CD4-positive, alpha-beta memory T cell (primary cell): ENCODE results near the gene IFT43. TPM values are rescaled to one million over a fixed set of nuclear protein-coding genes. Genes with fewer than 3 reads are reported as not detected.

ENCODE experiments used
- CTCF ChIA-PET: fragments of 350-600 bp; sonication (Branson Sonifier 250); formaldehyde crosslinking; loops from one replicate; lab custom pipeline; 2021; ENCODE audit warnings: inconsistent platforms; ENCODE audit not compliant: partially characterized antibody; lab: Charles Lee
- POLR2A ChIA-PET: fragments of 350-600 bp; sonication (Branson Sonifier 250); formaldehyde crosslinking; loops from one replicate; lab custom pipeline; 2021; ENCODE audit not compliant: partially characterized antibody; lab: Charles Lee
- DNase-seq, 5 donors: peaks; one replicate each; pipeline versions ENCODE4 v3.0.0 to v3.0.0-alpha.2; 2020 to 2022; ENCODE audit warnings: mixed read lengths in 1 of 5
- H3K27ac ChIP-seq: one replicate; pipeline ENCODE4 v1.7.0; 2013; ENCODE audit warnings: low read depth, low read length
- H3K27me3 ChIP-seq: 2 replicates; pipeline ENCODE4 v1.7.0; 2013; ENCODE audit warnings: mild to moderate bottlenecking, low read length, moderate library complexity; ENCODE audit not compliant: insufficient read depth
- H3K36me3 ChIP-seq: 2 replicates; pipeline ENCODE4 v1.7.0; 2013; ENCODE audit warnings: mild to moderate bottlenecking, low read length, moderate library complexity; ENCODE audit not compliant: insufficient read depth
- H3K4me1 ChIP-seq: 2 replicates; pipeline ENCODE4 v1.7.0; 2013; ENCODE audit warnings: mild to moderate bottlenecking, low read length, moderate library complexity; ENCODE audit not compliant: insufficient read depth
- H3K4me3 ChIP-seq, 2 donors: one replicate each; pipeline ENCODE4 v1.7.0; 2013; ENCODE audit warnings: low read length in 2 of 2, mild to moderate bottlenecking in 1 of 2
- H3K9me3 ChIP-seq, 2 donors: one replicate each; pipeline ENCODE4 v1.7.0; 2013; ENCODE audit warnings: low read length in 2 of 2, control low read depth in 1 of 2; ENCODE audit not compliant: control insufficient read depth in 1 of 2
- H3K27ac Mint-ChIP-seq, 7 donors: one replicate each; pipeline ENCODE4 v1.8.0; 2020 to 2021; ENCODE audit warnings: mixed read lengths in 7 of 7, mild to moderate bottlenecking in 6 of 7, inconsistent platforms in 3 of 7, moderate library complexity in 3 of 7
- H3K27me3 Mint-ChIP-seq, 2 donors: one replicate each; pipeline ENCODE4 v1.8.0; 2020 to 2021; ENCODE audit warnings: mixed read lengths in 2 of 2
- H3K36me3 Mint-ChIP-seq, 2 donors: one replicate each; pipeline ENCODE4 v1.8.0; 2020 to 2021; ENCODE audit warnings: mixed read lengths in 2 of 2, inconsistent platforms in 1 of 2, mild to moderate bottlenecking in 1 of 2
- H3K4me1 Mint-ChIP-seq, 4 donors: one replicate each; pipeline ENCODE4 v1.8.0; 2020 to 2021; ENCODE audit warnings: mixed read lengths in 4 of 4, mild to moderate bottlenecking in 1 of 4
- H3K4me3 Mint-ChIP-seq, 8 donors: one replicate each; pipeline ENCODE4 v1.8.0; 2020 to 2021; ENCODE audit warnings: mixed read lengths in 8 of 8, mild to moderate bottlenecking in 7 of 8, moderate library complexity in 6 of 8, inconsistent platforms in 3 of 8
- H3K9me3 Mint-ChIP-seq, 8 donors: one replicate each; pipeline ENCODE4 v1.8.0; 2020 to 2021; ENCODE audit warnings: mixed read lengths in 8 of 8, mild to moderate bottlenecking in 5 of 8, inconsistent platforms in 3 of 8, moderate library complexity in 1 of 8
- intact Hi-C: fragments of 100-400 bp; cut with micrococcal nuclease; formaldehyde crosslinking; loops from one replicate; pipeline ENCODE4 v1.15.1; 2023
- polyA plus RNA-seq, 2 donors: library from polyadenylated mRNA; unstranded; fragments of 300-500 nt; fragmentation: Illumina TruSeq; gene quantifications; one replicate each; pipeline ENCODE4 v1.2.3, GENCODE V29; 2021
- total RNA-seq, 2 experiments: library from RNA; stranded (reverse); gene quantifications; one replicate each; pipeline ENCODE4 v1.2.3, GENCODE V29; 2021

IFT43 gene
- total and polyA plus RNA-seq, 4 experiments from 2014 or later, result 10.5 to 30.7 (median 12.5) TPM

- Histone ChIP-seq H3K4me3 (no peak overlapping the region), H3K36me3 (no peaks in the 10 kb centered on the region), H3K27ac (no peak overlapping the region), H3K9me3 (no peaks in the 10 kb centered on the region), H3K27me3 (no peaks in the 10 kb centered on the region), H3K4me1 (peaks cover 30% of the 10 kb centered on the region)
- intact Hi-C loops, result loop anchor here (1.0 to 10.0 kb wide), 4 partner anchors 167 to 1110 kb away; partner anchors contain the start of genes CIPC, ERG28, GPATCH2L and TTLL5
- peaks cover 19 to 48% (median 36%) of the 10 kb centered on the region in 4 donors for H3K4me1 Mint-ChIP-seq
- H3K27me3 Mint-ChIP-seq, result no peaks in the 10 kb centered on the region
- CTCF ChIA-PET, result interaction anchor here (1.0 to 10.7 kb wide), 4 partner anchors 77 to 408 kb away, joined by 3 to 181 read pairs (median 66); no protein-coding TSS in a partner anchor
- peaks cover 0 to 2% (median 0%) of the 10 kb centered on the region in 8 donors for H3K9me3 Mint-ChIP-seq
- H3K4me3 Mint-ChIP-seq, result peak overlapping the region in 4 of 8 donors; percentile 12 to 94 (median 90)
- H3K36me3 Mint-ChIP-seq, result peaks cover 0 to 9% of the 10 kb centered on the region in 2 donors
- POLR2A ChIA-PET, result no interaction called here
- H3K27ac Mint-ChIP-seq, result peak overlapping the region; percentile 70 to 96 (median 94)
- DNase-seq, result no peak
Observed at GRCh38 chr14:75984674-75985073, 889 bp upstream of the IFT43 start.

DNA sequence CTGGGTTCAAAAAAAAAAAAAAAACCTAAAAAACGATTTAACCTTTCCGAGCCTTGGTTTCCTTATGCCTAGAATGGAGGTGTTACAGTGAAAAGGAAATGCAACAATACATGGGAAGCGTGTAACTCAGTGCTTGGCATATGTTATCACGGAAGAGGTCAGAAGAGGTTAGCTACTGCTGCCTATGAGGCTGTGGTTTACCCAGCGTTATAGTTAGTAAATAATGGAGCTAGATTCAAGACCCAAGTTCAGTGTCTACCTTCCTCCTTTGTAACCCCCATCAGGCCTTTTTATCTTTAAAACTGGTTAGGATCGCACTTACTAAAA is 839 bp downstream of the IFT43 start:
- Mint-ChIP-seq H3K4me3 (peak overlapping the region; percentile 87 to 94 (median 90)), H3K27ac (peak overlapping the region; percentile 78 to 97 (median 94)), H3K27me3 (no peaks in the 10 kb centered on the region), H3K4me1 (peaks cover 13 to 34% (median 23%) of the 10 kb centered on the region in 4 donors), H3K36me3 (peaks cover 0 to 12% of the 10 kb centered on the region in 2 donors), H3K9me3 (peaks cover 0 to 2% (median 0%) of the 10 kb centered on the region in 8 donors)
- Histone ChIP-seq H3K27me3 (no peaks in the 10 kb centered on the region), H3K27ac (peak overlapping the region; percentile 76), H3K4me3 (peak overlapping the region in 1 of 2 donors; percentile 83), H3K36me3 (no peaks in the 10 kb centered on the region), H3K9me3 (no peaks in the 10 kb centered on the region), H3K4me1 (peaks cover 18% of the 10 kb centered on the region)
- CTCF ChIA-PET, result interaction anchor here (1.0 to 10.7 kb wide), 4 partner anchors 8 to 409 kb away, joined by 3 to 181 read pairs (median 65); no protein-coding TSS in a partner anchor
- intact Hi-C loops, result loop anchor here (5.0 to 10.0 kb wide), 3 partner anchors 192 to 1108 kb away; partner anchors contain the start of genes CIPC, ERG28 and TTLL5
- POLR2A ChIA-PET, result no interaction called here
- DNase-seq, result no peak

DNA sequence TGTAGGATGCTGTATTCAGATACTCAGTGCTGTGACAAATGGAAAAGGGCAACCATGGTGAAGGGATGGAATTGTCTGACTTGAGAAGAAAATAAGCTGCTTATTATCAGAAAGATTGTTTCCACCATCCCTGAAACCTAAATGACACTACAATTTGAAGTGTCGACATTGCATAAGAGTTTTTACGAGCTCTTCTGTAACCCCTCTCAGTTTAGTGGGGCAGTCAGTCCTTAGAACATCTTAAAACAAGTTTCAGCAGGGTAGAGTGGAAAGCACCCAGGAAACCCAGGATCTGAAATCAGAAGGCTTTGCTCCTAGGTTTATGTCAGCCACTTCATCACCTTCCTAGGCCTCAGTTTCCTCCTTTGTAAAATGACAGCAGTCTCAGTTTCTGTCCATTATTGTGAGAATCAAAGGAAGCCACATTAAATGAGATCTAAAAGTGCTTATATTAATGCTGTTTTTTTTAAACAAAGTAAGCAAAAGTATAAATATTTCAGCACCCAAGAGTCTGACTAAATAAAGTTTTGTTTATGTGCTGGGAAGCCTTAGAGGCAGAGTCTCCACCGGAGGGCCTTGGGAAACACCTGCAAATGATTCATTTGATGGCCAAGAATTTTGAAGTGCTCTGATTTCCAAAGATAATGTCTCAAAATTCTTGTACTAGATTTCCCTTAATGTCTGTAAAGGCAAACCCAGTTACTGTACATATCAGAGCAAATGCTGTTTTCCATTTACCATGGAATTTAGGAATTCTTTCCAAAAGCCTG is 1.8 kb downstream of the IFT43 start:
- no peaks in the 10 kb centered on the region for H3K27me3 Mint-ChIP-seq
- Histone ChIP-seq H3K27ac (no peak overlapping the region), H3K36me3 (no peaks in the 10 kb centered on the region), H3K9me3 (no peaks in the 10 kb centered on the region), H3K4me1 (peaks cover 13% of the 10 kb centered on the region), H3K4me3 (no peak overlapping the region), H3K27me3 (no peaks in the 10 kb centered on the region)
- H3K36me3 Mint-ChIP-seq, result peaks cover 3 to 10% of the 10 kb centered on the region in 2 donors
- no peak for DNase-seq
- intact Hi-C loops, result loop anchor here (5.0 to 10.0 kb wide), 3 partner anchors 193 to 1107 kb away; partner anchors contain the start of genes CIPC, ERG28 and TTLL5
- ChIA-PET POLR2A (no interaction called here), CTCF (interaction anchor here (6.9 kb wide), 1 partner anchor 277 kb away, joined by 126 read pairs; no protein-coding TSS in a partner anchor)
- H3K27ac Mint-ChIP-seq, result peak overlapping the region in 3 of 7 donors; percentile 41 to 78 (median 69)
- peaks cover 0 to 2% (median 0%) of the 10 kb centered on the region in 8 donors for H3K9me3 Mint-ChIP-seq
- H3K4me3 Mint-ChIP-seq, result peak overlapping the region in 1 of 8 donors; percentile 9
- peaks cover 9 to 27% (median 17%) of the 10 kb centered on the region in 4 donors for H3K4me1 Mint-ChIP-seq

DNA sequence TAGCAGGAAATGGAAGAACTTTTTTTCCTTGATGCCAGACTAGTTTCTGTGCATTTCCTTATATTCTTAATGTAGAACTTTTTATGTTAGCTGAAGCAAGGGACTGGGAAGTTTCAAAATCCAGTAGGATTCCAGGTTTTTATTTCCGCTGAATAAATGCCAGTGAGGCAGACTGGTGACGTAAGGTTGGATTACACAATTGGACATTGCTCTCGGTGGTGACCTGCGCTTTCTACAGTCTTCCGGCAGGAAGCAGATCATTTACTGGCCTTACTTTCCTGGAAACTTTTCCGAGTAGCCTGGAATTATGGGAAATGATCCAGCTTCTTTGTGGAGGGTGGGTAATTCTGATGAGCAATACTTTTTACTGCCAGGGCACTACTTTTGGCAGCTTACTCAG is 3.6 kb downstream of the IFT43 start:
- no peaks in the 10 kb centered on the region for H3K27me3 Mint-ChIP-seq
- H3K27ac Mint-ChIP-seq, result no peak overlapping the region
- no peaks in the 10 kb centered on the region for H3K9me3 Mint-ChIP-seq
- Histone ChIP-seq H3K36me3 (no peaks in the 10 kb centered on the region), H3K27me3 (no peaks in the 10 kb centered on the region), H3K4me1 (peaks cover 13% of the 10 kb centered on the region), H3K4me3 (no peak overlapping the region), H3K9me3 (no peaks in the 10 kb centered on the region), H3K27ac (no peak overlapping the region)
- ChIA-PET CTCF (interaction anchor here (1.6 kb wide), 1 partner anchor 83 kb away, joined by 3 read pairs; no protein-coding TSS in a partner anchor), POLR2A (no interaction called here)
- peaks cover 9 to 23% (median 14%) of the 10 kb centered on the region in 4 donors for H3K4me1 Mint-ChIP-seq
- H3K36me3 Mint-ChIP-seq, result peaks cover 8 to 17% of the 10 kb centered on the region in 2 donors
- no peak overlapping the region for H3K4me3 Mint-ChIP-seq
- no peak for DNase-seq
- intact Hi-C loops, result loop anchor here (5.0 to 10.0 kb wide), 3 partner anchors 194 to 1106 kb away; partner anchors contain the start of genes CIPC, ERG28 and TTLL5

DNA sequence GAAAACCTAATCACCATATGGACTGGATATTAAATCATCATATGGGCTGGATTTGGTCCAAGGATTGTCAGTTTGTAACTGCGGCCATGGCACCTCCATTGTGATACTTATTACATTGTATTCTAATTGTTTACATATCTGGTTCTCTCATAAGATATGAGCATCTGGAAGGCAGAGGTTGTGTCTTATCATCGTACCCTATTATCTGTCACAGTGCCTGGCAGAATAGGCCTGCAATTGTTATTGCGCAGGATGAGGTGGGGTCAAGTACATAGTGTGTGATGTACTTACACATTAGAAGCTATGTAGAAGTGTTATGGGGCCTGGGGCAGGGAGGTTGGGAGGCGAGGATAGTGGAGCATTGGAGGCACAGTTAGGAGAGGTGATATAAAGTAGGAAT is 4.7 kb downstream of the IFT43 start:
- ChIA-PET POLR2A (no interaction called here), CTCF (interaction anchor here (1.6 kb wide), 1 partner anchor 84 kb away, joined by 3 read pairs; no protein-coding TSS in a partner anchor)
- H3K36me3 ChIP-seq, result no peaks in the 10 kb centered on the region
- H3K4me3 ChIP-seq, result no peak overlapping the region
- peaks cover 9 to 16% (median 10%) of the 10 kb centered on the region in 4 donors for H3K4me1 Mint-ChIP-seq
- peaks cover 14 to 26% of the 10 kb centered on the region in 2 donors for H3K36me3 Mint-ChIP-seq
- no peak overlapping the region for H3K4me3 Mint-ChIP-seq
- H3K27ac Mint-ChIP-seq, result peak overlapping the region in 3 of 7 donors; percentile 13 to 53 (median 13)
- no peak overlapping the region for H3K27ac ChIP-seq
- H3K9me3 Mint-ChIP-seq, result no peaks in the 10 kb centered on the region
- no peaks in the 10 kb centered on the region for H3K9me3 ChIP-seq
- H3K27me3 Mint-ChIP-seq, result no peaks in the 10 kb centered on the region
- intact Hi-C loops, result no loop called here
- DNase-seq, result no peak
- no peaks in the 10 kb centered on the region for H3K27me3 ChIP-seq
- peaks cover 9% of the 10 kb centered on the region for H3K4me1 ChIP-seq

DNA sequence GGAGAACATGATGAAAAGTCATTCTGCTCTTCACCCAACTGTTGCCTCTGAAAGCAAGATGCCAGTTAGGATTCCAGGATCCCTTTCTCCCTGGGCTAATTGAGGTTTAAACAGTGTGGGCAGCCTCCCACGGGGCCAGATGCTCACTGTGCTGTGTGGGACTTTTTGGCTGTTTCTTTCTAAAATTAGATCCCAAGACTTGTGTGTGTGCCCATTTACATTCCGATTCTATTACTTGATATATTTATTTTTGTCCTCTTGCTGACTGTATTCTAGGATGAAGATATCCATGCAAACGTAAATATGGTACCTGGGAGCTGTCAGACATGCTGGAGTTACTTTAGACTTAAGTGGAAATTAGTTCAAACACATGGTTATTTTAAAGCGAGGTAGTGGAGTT is 6.2 kb downstream of the IFT43 start:
- H3K27me3 Mint-ChIP-seq, result no peaks in the 10 kb centered on the region
- no peak overlapping the region for H3K27ac Mint-ChIP-seq
- H3K9me3 Mint-ChIP-seq, result no peaks in the 10 kb centered on the region
- DNase-seq, result no peak
- intact Hi-C loops, result no loop called here
- H3K4me1 Mint-ChIP-seq, result peaks cover 0 to 1% (median under 1%) of the 10 kb centered on the region in 4 donors
- Histone ChIP-seq H3K27me3 (no peaks in the 10 kb centered on the region), H3K9me3 (no peaks in the 10 kb centered on the region), H3K4me1 (no peaks in the 10 kb centered on the region), H3K4me3 (no peak overlapping the region), H3K36me3 (no peaks in the 10 kb centered on the region), H3K27ac (no peak overlapping the region)
- CTCF ChIA-PET, result interaction anchor here (1.0 kb wide), 1 partner anchor 9 kb away, joined by 3 read pairs; no protein-coding TSS in a partner anchor
- peaks cover 28 to 33% of the 10 kb centered on the region in 2 donors for H3K36me3 Mint-ChIP-seq
- POLR2A ChIA-PET, result no interaction called here
- no peak overlapping the region for H3K4me3 Mint-ChIP-seq

- intact Hi-C loops, result no loop called here
- Mint-ChIP-seq H3K9me3 (no peaks in the 10 kb centered on the region), H3K4me1 (no peaks in the 10 kb centered on the region), H3K27me3 (no peaks in the 10 kb centered on the region), H3K36me3 (peaks cover 41 to 47% of the 10 kb centered on the region in 2 donors), H3K27ac (no peak overlapping the region), H3K4me3 (no peak overlapping the region)
- Histone ChIP-seq H3K27me3 (no peaks in the 10 kb centered on the region), H3K9me3 (no peaks in the 10 kb centered on the region), H3K36me3 (no peaks in the 10 kb centered on the region), H3K4me3 (no peak overlapping the region), H3K27ac (no peak overlapping the region), H3K4me1 (no peaks in the 10 kb centered on the region)
- no peak for DNase-seq
- ChIA-PET POLR2A (no interaction called here), CTCF (interaction anchor here (1.5 to 1.8 kb wide), 2 partner anchors 11 to 14 kb away, joined by 3 to 8 read pairs; partner anchors contain the start of gene TGFB3)
Observed at GRCh38 chr14:75993567-75994041, 8.0 kb downstream of the IFT43 start.
